K562 (cell line): ENCODE results near the gene SLC18A3.

Experiments used
- CC2D1A ChIP-seq: fragments of 450-650 bp; IDR thresholded peaks from 2 replicates; pipeline ENCODE4 v1.6.1; 2017; ENCODE audit warnings: mild to moderate bottlenecking
- CREM ChIP-seq: IDR thresholded peaks from 2 replicates; pipeline ENCODE4 v1.6.1; 2014; ENCODE audit warnings: antibody characterized with exemption, low read depth
- CTCF ChIP-seq, 3 experiments: IDR thresholded peaks in 2 of 3; conservative IDR thresholded peaks in 1 of 3; 2 replicates each; pipeline ENCODE4 v1.5.1; 2011 to 2012; ENCODE audit warnings: low read length in 3 of 3, mild to moderate bottlenecking in 3 of 3, control low read depth in 2 of 3, improper control_type of control experiment in 1 of 3, inconsistent platforms in 1 of 3, low read depth in 1 of 3, mixed read lengths in 1 of 3, moderate library complexity in 1 of 3; ENCODE audit not compliant: insufficient read depth in 2 of 3
- FOXJ3 ChIP-seq: sonication (generic); formaldehyde crosslinking; IDR thresholded peaks from 2 replicates; pipeline ENCODE4 v1.4.0; 2020; ENCODE audit warnings: mild to moderate bottlenecking, missing genetic modification reagents
- FOXM1 ChIP-seq, 2 experiments: fragments of 450-650 bp in 1 of 2; sonication (generic) in 1 of 2; formaldehyde crosslinking in 1 of 2; IDR thresholded peaks; 2 replicates each; pipeline versions ENCODE4 v1.6.1 to v1.9.0; 2017 to 2022; ENCODE audit warnings: low read depth in 2 of 2, mild to moderate bottlenecking in 2 of 2, missing genetic modification reagents in 1 of 2, moderate library complexity in 1 of 2
- HDAC3 ChIP-seq: fragments of 450-650 bp; IDR thresholded peaks from 2 replicates; pipeline ENCODE4 v1.6.1; 2018; ENCODE audit warnings: borderline replicate concordance, mild to moderate bottlenecking, moderate library complexity; ENCODE audit not compliant: partially characterized antibody
- PHB ChIP-seq: fragments of 250-450 bp; sonication (Bioruptor Pico); IDR thresholded peaks from 2 replicates; pipeline ENCODE4 v1.5.0; 2021
- PHF8 ChIP-seq: fragments of 200-600 bp; sonication (generic); IDR thresholded peaks from 2 replicates; pipeline ENCODE4 v1.6.1; 2012; ENCODE audit warnings: mixed run types, mild to moderate bottlenecking, inconsistent platforms, low read length, moderate library complexity, borderline replicate concordance
- ZKSCAN1 ChIP-seq: fragments of 150-350 bp; IDR thresholded peaks from 2 replicates; pipeline ENCODE4 v1.6.1; 2016; ENCODE audit warnings: low read depth, low read length
- ZNF274 ChIP-seq: IDR thresholded peaks from 2 replicates; pipeline ENCODE4 v1.6.1; 2011; ENCODE audit warnings: low read depth, mild to moderate bottlenecking, low read length, moderate library complexity, borderline replicate concordance
- TF ChIP-seq, protein P1 (sequence below): sonication (generic); formaldehyde crosslinking; IDR thresholded peaks from 2 replicates; pipeline ENCODE4 v1.8.0; 2023; ENCODE audit warnings: mild to moderate bottlenecking, missing genetic modification reagents

GRCh38 chr10:49612513-49613164, 2.5 kb downstream of the SLC18A3 start:
- TF ChIP-seq ZKSCAN1 (no peak), FOXM1 (IDR thresholded peaks at IDR 0.05; ENCODE audit: low read depth) (no peak), FOXM1 (CRISPR knock-in tag; IDR thresholded peaks at IDR 0.05; ENCODE audit: low read depth) (no peak), CTCF (IDR thresholded peaks at IDR 0.05 in 2 of 3, conservative IDR thresholded peaks at IDR 0.05 in 1 of 3; ENCODE audit: insufficient read depth in 2 of 3, low read depth in 1 of 3, low read length in 3 of 3) (0 out of 6 replicates have a peak, but pooled peaks of 2 of the 3 experiments have one; percentile 12 to 32), ZNF274 (no peak), CREM (no peak), PHB (no peak), PHF8 (no peak), FOXJ3 (CRISPR knock-in tag) (no peak), CC2D1A (no peak), HDAC3 (no peak)
- TF ChIP-seq, protein P1, sequence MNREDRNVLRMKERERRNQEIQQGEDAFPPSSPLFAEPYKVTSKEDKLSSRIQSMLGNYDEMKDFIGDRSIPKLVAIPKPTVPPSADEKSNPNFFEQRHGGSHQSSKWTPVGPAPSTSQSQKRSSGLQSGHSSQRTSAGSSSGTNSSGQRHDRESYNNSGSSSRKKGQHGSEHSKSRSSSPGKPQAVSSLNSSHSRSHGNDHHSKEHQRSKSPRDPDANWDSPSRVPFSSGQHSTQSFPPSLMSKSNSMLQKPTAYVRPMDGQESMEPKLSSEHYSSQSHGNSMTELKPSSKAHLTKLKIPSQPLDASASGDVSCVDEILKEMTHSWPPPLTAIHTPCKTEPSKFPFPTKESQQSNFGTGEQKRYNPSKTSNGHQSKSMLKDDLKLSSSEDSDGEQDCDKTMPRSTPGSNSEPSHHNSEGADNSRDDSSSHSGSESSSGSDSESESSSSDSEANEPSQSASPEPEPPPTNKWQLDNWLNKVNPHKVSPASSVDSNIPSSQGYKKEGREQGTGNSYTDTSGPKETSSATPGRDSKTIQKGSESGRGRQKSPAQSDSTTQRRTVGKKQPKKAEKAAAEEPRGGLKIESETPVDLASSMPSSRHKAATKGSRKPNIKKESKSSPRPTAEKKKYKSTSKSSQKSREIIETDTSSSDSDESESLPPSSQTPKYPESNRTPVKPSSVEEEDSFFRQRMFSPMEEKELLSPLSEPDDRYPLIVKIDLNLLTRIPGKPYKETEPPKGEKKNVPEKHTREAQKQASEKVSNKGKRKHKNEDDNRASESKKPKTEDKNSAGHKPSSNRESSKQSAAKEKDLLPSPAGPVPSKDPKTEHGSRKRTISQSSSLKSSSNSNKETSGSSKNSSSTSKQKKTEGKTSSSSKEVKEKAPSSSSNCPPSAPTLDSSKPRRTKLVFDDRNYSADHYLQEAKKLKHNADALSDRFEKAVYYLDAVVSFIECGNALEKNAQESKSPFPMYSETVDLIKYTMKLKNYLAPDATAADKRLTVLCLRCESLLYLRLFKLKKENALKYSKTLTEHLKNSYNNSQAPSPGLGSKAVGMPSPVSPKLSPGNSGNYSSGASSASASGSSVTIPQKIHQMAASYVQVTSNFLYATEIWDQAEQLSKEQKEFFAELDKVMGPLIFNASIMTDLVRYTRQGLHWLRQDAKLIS (CRISPR knock-in tag) = no peak
